ENCODE results near the gene SNAPC1.

The SNAPC1 gene

DNA sequence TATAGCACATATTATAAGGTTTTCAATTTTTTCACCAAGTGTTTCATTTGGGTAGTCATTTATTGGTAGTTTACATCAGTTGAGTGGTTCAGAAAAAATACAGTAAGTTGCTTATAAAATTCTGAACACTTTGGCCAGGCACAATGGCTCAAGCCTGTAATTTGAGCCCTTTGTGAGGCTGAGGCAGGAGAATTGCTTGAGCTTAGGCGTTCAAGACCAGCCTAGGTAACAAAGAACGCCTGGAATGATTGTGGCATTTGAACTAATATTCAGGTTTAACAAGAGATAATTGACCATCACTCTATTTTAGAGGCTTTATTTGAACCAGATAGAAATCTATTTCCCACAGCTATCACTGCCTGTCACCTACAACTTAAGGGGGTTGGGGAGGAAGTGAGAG, 44.2 kb upstream of the SNAPC1 start:
- no peak overlapping the region for H3K27ac ChIP-seq (ENCODE audit: low read length)
- peaks cover 82% of the 10 kb centered on the region for H3K79me2 ChIP-seq (ENCODE audit: low read length)
- H3K36me3 ChIP-seq (replicated peaks; ENCODE audit: low read depth, low read length) = peaks cover 21% of the 10 kb centered on the region
- H3K9ac ChIP-seq (ENCODE audit: low read length) = no peak overlapping the region
- TF ChIP-seq, protein P1, sequence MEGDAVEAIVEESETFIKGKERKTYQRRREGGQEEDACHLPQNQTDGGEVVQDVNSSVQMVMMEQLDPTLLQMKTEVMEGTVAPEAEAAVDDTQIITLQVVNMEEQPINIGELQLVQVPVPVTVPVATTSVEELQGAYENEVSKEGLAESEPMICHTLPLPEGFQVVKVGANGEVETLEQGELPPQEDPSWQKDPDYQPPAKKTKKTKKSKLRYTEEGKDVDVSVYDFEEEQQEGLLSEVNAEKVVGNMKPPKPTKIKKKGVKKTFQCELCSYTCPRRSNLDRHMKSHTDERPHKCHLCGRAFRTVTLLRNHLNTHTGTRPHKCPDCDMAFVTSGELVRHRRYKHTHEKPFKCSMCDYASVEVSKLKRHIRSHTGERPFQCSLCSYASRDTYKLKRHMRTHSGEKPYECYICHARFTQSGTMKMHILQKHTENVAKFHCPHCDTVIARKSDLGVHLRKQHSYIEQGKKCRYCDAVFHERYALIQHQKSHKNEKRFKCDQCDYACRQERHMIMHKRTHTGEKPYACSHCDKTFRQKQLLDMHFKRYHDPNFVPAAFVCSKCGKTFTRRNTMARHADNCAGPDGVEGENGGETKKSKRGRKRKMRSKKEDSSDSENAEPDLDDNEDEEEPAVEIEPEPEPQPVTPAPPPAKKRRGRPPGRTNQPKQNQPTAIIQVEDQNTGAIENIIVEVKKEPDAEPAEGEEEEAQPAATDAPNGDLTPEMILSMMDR (IDR thresholded peaks at IDR 0.05; ENCODE audit: low read depth, low read length) = no peak
- TF ChIP-seq EZH2phosphoT487 (IDR thresholded peaks at IDR 0.05; ENCODE audit: low read depth) = no peak
- no peak overlapping the region for H3K4me2 ChIP-seq (ENCODE audit: low read length)
- H3K27me3 ChIP-seq (ENCODE audit: low read depth, low read length) = no peaks in the 10 kb centered on the region
- peaks cover 92% of the 10 kb centered on the region for H4K20me1 ChIP-seq (ENCODE audit: insufficient read depth, low read length)
- H3K4me1 ChIP-seq (ENCODE audit: low read length) = 0 out of 2 replicates have a peak, but pooled peaks cover 3% of the 10 kb centered on the region
- no peak overlapping the region for H2AFZ ChIP-seq (ENCODE audit: low read depth, low read length)
- no peak overlapping the region for H3K4me3 ChIP-seq (ENCODE audit: low read length)
- H3K9me3 ChIP-seq (ENCODE audit: insufficient read depth, low read length) = no peaks in the 10 kb centered on the region

DNA sequence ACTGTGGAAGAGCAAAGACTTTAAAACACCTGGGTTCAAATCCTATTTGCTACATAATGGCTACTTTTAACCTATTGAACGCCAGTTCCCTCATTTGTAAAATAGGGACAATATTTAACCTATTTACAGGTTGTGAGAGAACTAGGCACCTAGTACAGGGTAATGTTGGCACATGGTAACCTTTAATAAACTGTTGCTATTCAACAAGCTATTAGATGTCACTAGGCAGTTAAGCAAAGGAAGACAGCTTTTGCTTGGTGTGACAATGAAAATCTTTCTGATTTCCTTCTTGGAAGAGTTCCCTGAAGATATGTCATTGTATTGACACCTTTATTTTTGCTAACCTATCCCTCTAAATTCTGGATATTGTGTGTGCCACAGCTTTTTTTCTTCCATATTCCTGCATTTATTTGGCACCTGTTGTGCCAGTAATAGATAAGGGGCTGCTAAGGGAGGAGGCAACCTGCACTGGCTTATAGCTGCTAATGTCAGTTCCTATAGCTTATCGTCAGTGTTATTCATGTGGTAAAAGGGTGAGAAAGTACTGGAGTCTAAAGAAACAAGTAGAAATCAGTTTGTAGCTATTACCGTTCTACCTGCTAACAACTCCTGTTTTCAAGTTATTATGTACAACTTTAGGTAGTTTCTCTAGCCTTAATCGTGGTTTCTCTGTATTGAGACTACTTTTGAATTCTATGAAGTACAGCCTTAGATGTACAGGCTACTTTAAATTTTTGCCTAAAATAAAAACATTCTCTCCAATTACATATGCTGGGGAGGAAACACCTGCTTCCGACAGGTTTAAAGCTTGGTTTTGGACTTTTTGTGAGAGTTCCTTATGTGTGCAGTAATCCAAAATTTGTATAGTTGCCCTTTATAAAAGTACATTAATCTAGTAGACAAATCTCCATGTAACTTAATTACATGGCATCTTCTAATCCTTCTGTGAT, 42.6 kb upstream of the SNAPC1 start:
- Histone ChIP-seq H3K4me1 (ENCODE audit: low read length) (0 out of 2 replicates have a peak, but pooled peaks cover 3% of the 10 kb centered on the region), H3K9me3 (ENCODE audit: insufficient read depth, low read length) (no peaks in the 10 kb centered on the region), H3K27ac (ENCODE audit: low read length) (no peak overlapping the region), H3K4me2 (ENCODE audit: low read length) (no peak overlapping the region), H3K27me3 (ENCODE audit: low read depth, low read length) (no peaks in the 10 kb centered on the region), H3K4me3 (ENCODE audit: low read length) (no peak overlapping the region), H3K36me3 (replicated peaks; ENCODE audit: low read depth, low read length) (peaks cover 27% of the 10 kb centered on the region), H2AFZ (ENCODE audit: low read depth, low read length) (no peak overlapping the region), H3K9ac (ENCODE audit: low read length) (no peak overlapping the region), H3K79me2 (ENCODE audit: low read length) (peaks cover 66% of the 10 kb centered on the region), H4K20me1 (ENCODE audit: insufficient read depth, low read length) (peaks cover 84% of the 10 kb centered on the region)
- no peak for TF ChIP-seq EZH2phosphoT487 (IDR thresholded peaks at IDR 0.05; ENCODE audit: low read depth)
- TF ChIP-seq, protein P1 (IDR thresholded peaks at IDR 0.05; ENCODE audit: low read depth, low read length) = no peak

DNA sequence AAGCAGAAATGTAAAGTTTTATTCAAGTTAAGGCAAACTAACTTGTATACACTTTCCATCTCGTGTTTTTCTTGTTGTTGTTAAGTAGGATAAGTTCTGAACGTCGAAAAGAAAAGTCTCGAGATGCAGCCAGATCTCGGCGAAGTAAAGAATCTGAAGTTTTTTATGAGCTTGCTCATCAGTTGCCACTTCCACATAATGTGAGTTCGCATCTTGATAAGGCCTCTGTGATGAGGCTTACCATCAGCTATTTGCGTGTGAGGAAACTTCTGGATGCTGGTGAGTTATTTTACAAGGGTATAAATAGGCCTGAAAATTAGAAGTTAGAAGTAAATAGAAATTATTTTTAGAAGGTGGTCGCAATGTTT, 41.9 kb upstream of the SNAPC1 start:
- no peak overlapping the region for H3K4me3 ChIP-seq (ENCODE audit: low read length)
- H3K9ac ChIP-seq (ENCODE audit: low read length) = no peak overlapping the region
- H3K36me3 ChIP-seq (replicated peaks; ENCODE audit: low read depth, low read length) = peaks cover 31% of the 10 kb centered on the region
- H3K4me1 ChIP-seq (ENCODE audit: low read length) = 0 out of 2 replicates have a peak, but pooled peaks cover 3% of the 10 kb centered on the region
- TF ChIP-seq, protein P1 (IDR thresholded peaks at IDR 0.05; ENCODE audit: low read depth, low read length) = no peak
- TF ChIP-seq EZH2phosphoT487 (IDR thresholded peaks at IDR 0.05; ENCODE audit: low read depth) = no peak
- no peak overlapping the region for H3K4me2 ChIP-seq (ENCODE audit: low read length)
- no peak overlapping the region for H3K27ac ChIP-seq (ENCODE audit: low read length)
- no peaks in the 10 kb centered on the region for H3K27me3 ChIP-seq (ENCODE audit: low read depth, low read length)
- H4K20me1 ChIP-seq (ENCODE audit: insufficient read depth, low read length) = peaks cover 81% of the 10 kb centered on the region
- peaks cover 63% of the 10 kb centered on the region for H3K79me2 ChIP-seq (ENCODE audit: low read length)
- H2AFZ ChIP-seq (ENCODE audit: low read depth, low read length) = no peak overlapping the region
- no peaks in the 10 kb centered on the region for H3K9me3 ChIP-seq (ENCODE audit: insufficient read depth, low read length)

DNA sequence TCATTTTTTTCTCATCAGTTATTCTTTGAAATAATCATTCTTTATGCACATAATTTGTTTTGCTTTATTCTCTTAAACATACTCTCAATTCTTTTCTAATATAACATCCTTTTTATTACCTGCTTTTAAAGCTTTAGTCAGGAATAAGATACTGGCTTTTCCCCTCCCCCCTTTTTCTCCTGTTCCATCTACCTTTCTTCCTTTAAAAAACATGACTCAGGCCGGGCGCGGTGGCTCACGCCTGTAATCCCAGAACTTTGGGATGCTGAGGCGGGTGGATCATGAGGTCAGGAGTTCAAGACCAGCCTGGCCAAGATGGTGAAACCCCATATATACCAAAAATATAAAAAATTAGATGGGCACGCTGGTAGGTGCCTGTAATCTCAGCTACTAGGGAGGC, 41.5 kb upstream of the SNAPC1 start:
- TF ChIP-seq, protein P1 (IDR thresholded peaks at IDR 0.05; ENCODE audit: low read depth, low read length) = no peak
- TF ChIP-seq EZH2phosphoT487 (IDR thresholded peaks at IDR 0.05; ENCODE audit: low read depth) = no peak
- Histone ChIP-seq H3K4me2 (ENCODE audit: low read length) (no peak overlapping the region), H2AFZ (ENCODE audit: low read depth, low read length) (no peak overlapping the region), H3K4me3 (ENCODE audit: low read length) (no peak overlapping the region), H3K4me1 (ENCODE audit: low read length) (0 out of 2 replicates have a peak, but pooled peaks cover 3% of the 10 kb centered on the region), H3K27ac (ENCODE audit: low read length) (no peak overlapping the region), H3K9me3 (ENCODE audit: insufficient read depth, low read length) (no peaks in the 10 kb centered on the region), H4K20me1 (ENCODE audit: insufficient read depth, low read length) (peaks cover 76% of the 10 kb centered on the region), H3K79me2 (ENCODE audit: low read length) (peaks cover 59% of the 10 kb centered on the region), H3K9ac (ENCODE audit: low read length) (no peak overlapping the region), H3K27me3 (ENCODE audit: low read depth, low read length) (no peaks in the 10 kb centered on the region), H3K36me3 (replicated peaks; ENCODE audit: low read depth, low read length) (peaks cover 31% of the 10 kb centered on the region)
